BLaER1 (cell line): ENCODE data around the gene OBSCN.

Experiments used
- H3K27ac ChIP-seq: shearing (Covaris generic); formaldehyde crosslinking; 2 replicates; pipeline ENCODE4 v1.8.1; 2022
- H3K27me3 ChIP-seq: shearing (Covaris generic); formaldehyde crosslinking; 2 replicates; pipeline ENCODE4 v1.8.1; 2022
- H3K36me3 ChIP-seq: shearing (Covaris generic); formaldehyde crosslinking; 2 replicates; pipeline ENCODE4 v1.8.1; 2022
- H3K4me1 ChIP-seq: shearing (Covaris generic); formaldehyde crosslinking; 2 replicates; pipeline ENCODE4 v1.8.1; 2022
- H3K4me2 ChIP-seq: shearing (Covaris generic); formaldehyde crosslinking; 2 replicates; pipeline ENCODE4 v1.8.1; 2022
- H3K4me3 ChIP-seq: shearing (Covaris generic); formaldehyde crosslinking; 2 replicates; pipeline ENCODE4 v1.8.1; 2022
- H3K9ac ChIP-seq: shearing (Covaris generic); formaldehyde crosslinking; 2 replicates; pipeline ENCODE4 v1.8.1; 2022
- H3K9me3 ChIP-seq: shearing (Covaris generic); formaldehyde crosslinking; 2 replicates; pipeline ENCODE4 v1.8.1; 2022
- H4K20me1 ChIP-seq: shearing (Covaris generic); formaldehyde crosslinking; 2 replicates; pipeline ENCODE4 v1.8.1; 2022
- Cebpa-rat ChIP-seq: shearing (Covaris generic); IDR thresholded peaks from 2 replicates; pipeline ENCODE4 v1.8.1; 2022

OBSCN gene

DNA sequence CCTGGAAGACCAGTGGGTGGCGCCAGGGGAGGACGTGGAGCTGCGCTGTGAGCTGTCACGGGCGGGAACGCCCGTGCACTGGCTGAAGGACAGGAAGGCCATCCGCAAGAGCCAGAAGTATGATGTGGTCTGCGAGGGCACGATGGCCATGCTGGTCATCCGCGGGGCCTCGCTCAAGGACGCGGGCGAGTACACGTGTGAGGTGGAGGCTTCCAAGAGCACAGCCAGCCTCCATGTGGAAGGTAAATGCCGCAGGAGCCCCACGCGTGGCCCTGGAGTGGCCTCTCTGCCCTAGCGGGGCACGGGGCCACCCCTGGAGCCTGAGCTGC, 75.2 kb downstream of the OBSCN start:
- TF ChIP-seq Cebpa-rat: no peak
- Histone ChIP-seq H3K9me3 (no peaks in the 10 kb centered on the region), H3K36me3 (peaks cover 94% of the 10 kb centered on the region), H3K4me1 (no peaks in the 10 kb centered on the region), H3K4me2 (no peak overlapping the region), H4K20me1 (peaks cover 12% of the 10 kb centered on the region; the same call in 1 of the 2 replicates), H3K4me3 (no peak overlapping the region), H3K27me3 (no peaks in the 10 kb centered on the region), H3K9ac (no peak overlapping the region), H3K27ac (no peak overlapping the region)

DNA sequence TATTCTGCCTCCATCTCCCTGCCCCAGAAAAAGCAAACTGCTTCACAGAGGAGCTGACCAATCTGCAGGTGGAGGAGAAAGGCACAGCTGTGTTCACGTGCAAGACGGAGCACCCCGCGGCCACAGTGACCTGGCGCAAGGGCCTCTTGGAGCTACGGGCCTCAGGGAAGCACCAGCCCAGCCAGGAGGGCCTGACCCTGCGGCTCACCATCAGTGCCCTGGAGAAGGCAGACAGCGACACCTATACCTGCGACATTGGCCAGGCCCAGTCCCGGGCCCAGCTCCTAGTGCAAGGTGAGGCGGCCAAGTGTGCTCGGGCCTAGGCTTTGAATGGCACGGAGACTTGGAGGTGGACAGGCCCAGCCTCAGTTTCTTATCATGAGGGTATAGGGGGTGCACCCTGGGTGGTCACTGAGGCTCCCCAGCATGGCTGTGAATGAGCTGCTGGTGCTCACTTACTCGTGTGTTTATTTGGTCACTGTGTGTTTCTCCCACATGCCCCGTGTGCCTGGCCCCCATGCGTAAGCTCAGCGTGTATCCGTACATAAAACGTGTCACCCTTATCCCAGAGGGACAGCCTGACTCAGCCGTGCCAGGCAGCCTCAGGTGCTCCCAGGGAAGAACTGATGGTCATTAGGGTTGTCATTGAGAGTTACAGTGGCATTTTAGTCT, 75.8 kb downstream of the OBSCN start:
- H3K4me3 ChIP-seq: no peak overlapping the region
- H3K27ac ChIP-seq: no peak overlapping the region
- H3K4me1 ChIP-seq: no peaks in the 10 kb centered on the region
- H4K20me1 ChIP-seq: peaks cover 12% of the 10 kb centered on the region; the same call in 1 of the 2 replicates
- no peak for TF ChIP-seq Cebpa-rat
- H3K4me2 ChIP-seq: no peak overlapping the region
- no peaks in the 10 kb centered on the region for H3K9me3 ChIP-seq
- H3K9ac ChIP-seq: no peak overlapping the region
- H3K36me3 ChIP-seq: peaks cover 97% of the 10 kb centered on the region
- no peaks in the 10 kb centered on the region for H3K27me3 ChIP-seq

GRCh38 chr1:228284148-228284495, 76.3 kb downstream of the OBSCN start:
- H3K9ac ChIP-seq: no peak overlapping the region
- no peak overlapping the region for H3K4me2 ChIP-seq
- H3K9me3 ChIP-seq: no peaks in the 10 kb centered on the region
- H3K27me3 ChIP-seq: no peaks in the 10 kb centered on the region
- no peak overlapping the region for H3K27ac ChIP-seq
- peaks cover 12% of the 10 kb centered on the region; the same call in 1 of the 2 replicates for H4K20me1 ChIP-seq
- no peak for TF ChIP-seq Cebpa-rat
- H3K36me3 ChIP-seq: peaks cover 95% of the 10 kb centered on the region
- no peak overlapping the region for H3K4me3 ChIP-seq
- no peaks in the 10 kb centered on the region for H3K4me1 ChIP-seq

DNA sequence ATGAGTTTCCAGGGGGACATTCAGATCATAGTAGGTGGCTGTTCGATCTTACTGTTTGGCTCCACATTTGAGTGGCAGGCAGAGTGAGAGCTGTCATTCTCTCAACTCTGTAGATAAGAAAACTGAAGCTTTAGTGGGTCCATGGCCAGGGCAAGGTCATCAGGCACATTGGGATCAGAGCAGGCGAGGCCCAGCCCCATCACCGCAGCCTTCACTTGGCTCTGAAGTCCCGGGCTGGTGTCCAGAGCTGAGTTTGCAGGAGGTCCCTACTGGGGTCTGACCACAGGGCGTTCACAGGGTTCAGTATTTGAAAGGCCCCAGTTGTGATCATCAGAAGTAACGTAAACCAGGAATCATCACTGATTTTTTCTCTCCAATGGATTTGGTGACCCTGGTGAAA, 76.7 kb downstream of the OBSCN start:
- Histone ChIP-seq H3K27me3 (no peaks in the 10 kb centered on the region), H3K9me3 (no peaks in the 10 kb centered on the region), H3K27ac (no peak overlapping the region), H3K4me1 (no peaks in the 10 kb centered on the region), H3K4me3 (no peak overlapping the region), H3K9ac (no peak overlapping the region), H3K36me3 (peaks cover 94% of the 10 kb centered on the region), H4K20me1 (peaks cover 12% of the 10 kb centered on the region; the same call in 1 of the 2 replicates), H3K4me2 (no peak overlapping the region)
- TF ChIP-seq Cebpa-rat: no peak

DNA sequence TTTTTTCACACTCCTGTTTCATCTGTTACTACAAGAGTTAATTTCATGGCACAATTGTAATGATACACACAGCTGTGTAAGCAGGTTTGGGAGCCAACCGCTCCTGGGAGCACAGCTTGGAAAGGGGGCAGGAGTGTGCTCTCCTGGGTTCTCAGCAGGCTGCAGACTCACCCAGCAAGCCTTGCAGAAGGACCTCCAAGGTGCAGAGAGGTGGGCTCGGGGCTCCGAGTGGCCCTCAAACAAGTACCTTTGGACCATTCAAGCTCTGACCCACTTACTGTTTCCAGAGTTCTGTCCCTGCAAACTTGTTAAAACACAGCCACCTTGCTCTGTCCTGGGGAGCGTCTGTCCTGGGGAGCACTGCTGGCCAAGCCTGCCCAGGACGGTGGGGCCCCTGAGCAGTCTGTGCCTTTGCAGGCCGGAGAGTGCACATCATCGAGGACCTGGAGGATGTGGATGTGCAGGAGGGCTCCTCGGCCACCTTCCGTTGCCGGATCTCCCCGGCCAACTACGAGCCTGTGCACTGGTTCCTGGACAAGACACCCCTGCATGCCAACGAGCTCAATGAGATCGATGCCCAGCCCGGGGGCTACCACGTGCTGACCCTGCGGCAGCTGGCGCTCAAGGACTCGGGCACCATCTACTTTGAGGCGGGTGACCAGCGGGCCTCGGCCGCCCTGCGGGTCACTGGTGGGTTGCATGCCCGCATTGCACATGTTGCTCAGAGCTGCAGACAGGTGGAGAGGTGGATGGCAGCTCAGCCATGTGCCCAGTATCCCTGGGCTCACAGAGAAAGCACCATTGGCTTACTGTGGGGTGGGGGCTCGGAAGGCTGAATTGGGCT, 78.0 kb downstream of the OBSCN start:
- TF ChIP-seq Cebpa-rat: no peak
- Histone ChIP-seq H3K36me3 (peaks cover 92% of the 10 kb centered on the region), H3K4me3 (no peak overlapping the region)

DNA sequence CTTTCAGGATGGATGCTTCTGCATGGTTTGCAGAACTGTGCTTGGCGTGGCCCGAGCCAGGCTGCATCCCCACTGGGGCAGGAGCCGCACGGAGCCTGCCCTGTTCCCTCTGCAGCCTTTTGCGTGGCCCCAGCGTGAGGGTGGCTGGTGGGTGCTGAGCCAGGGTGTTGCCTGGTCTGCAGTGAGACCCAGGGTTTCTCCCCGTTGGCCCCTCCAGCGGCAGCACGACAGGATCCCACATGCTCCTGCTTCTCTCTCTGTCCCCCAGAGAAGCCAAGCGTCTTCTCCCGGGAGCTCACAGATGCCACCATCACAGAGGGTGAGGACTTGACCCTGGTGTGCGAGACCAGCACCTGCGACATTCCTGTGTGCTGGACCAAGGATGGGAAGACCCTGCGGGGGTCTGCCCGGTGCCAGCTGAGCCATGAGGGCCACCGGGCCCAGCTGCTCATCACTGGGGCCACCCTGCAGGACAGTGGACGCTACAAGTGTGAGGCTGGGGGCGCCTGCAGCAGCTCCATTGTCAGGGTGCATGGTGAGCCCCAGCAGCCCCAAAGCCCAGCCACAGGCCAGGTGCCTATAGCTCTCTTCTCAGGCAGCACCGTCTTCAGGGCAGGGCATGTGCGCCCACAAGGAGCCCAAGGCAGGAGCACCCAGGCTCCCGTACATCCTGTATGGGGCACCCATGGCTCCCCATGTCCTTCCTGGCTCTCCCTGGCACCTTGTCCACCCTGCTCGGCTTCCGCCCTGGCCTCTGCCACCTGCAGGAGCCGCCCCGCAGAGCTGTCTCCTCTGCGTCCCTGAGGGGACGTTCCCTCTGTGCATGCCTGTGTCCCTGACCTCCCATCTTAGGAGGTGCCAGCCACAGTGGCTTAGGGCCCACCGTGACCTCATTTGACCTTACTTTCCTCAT, 78.9 kb downstream of the OBSCN start:
- H4K20me1 ChIP-seq: peaks cover 12% of the 10 kb centered on the region; the same call in 1 of the 2 replicates

More for the DNA sequence above, 78.0 kb downstream of the OBSCN start:
- Histone ChIP-seq H3K27me3 (no peaks in the 10 kb centered on the region), H3K27ac (no peak overlapping the region), H4K20me1 (peaks cover 12% of the 10 kb centered on the region; the same call in 1 of the 2 replicates), H3K9me3 (no peaks in the 10 kb centered on the region), H3K9ac (no peak overlapping the region), H3K4me2 (no peak overlapping the region), H3K4me1 (no peaks in the 10 kb centered on the region)

GRCh38 chr1:228287541-228288425, 79.9 kb downstream of the OBSCN start:
- H3K9me3 ChIP-seq: no peaks in the 10 kb centered on the region
- H3K36me3 ChIP-seq: peaks cover 73% of the 10 kb centered on the region
- no peak overlapping the region for H3K4me3 ChIP-seq
- no peak overlapping the region for H3K27ac ChIP-seq
- H3K4me1 ChIP-seq: no peaks in the 10 kb centered on the region
- H4K20me1 ChIP-seq: peaks cover 12% of the 10 kb centered on the region; the same call in 1 of the 2 replicates
- no peak overlapping the region for H3K9ac ChIP-seq
- no peaks in the 10 kb centered on the region for H3K27me3 ChIP-seq
- TF ChIP-seq Cebpa-rat: no peak
- no peak overlapping the region for H3K4me2 ChIP-seq

More for the DNA sequence above, 78.9 kb downstream of the OBSCN start:
- no peaks in the 10 kb centered on the region for H3K27me3 ChIP-seq
- no peak overlapping the region for H3K4me2 ChIP-seq
- no peak overlapping the region for H3K4me3 ChIP-seq
- no peaks in the 10 kb centered on the region for H3K9me3 ChIP-seq
- no peak for TF ChIP-seq Cebpa-rat
- no peak overlapping the region for H3K27ac ChIP-seq
- peaks cover 83% of the 10 kb centered on the region for H3K36me3 ChIP-seq
- H3K9ac ChIP-seq: no peak overlapping the region
- no peaks in the 10 kb centered on the region for H3K4me1 ChIP-seq

DNA sequence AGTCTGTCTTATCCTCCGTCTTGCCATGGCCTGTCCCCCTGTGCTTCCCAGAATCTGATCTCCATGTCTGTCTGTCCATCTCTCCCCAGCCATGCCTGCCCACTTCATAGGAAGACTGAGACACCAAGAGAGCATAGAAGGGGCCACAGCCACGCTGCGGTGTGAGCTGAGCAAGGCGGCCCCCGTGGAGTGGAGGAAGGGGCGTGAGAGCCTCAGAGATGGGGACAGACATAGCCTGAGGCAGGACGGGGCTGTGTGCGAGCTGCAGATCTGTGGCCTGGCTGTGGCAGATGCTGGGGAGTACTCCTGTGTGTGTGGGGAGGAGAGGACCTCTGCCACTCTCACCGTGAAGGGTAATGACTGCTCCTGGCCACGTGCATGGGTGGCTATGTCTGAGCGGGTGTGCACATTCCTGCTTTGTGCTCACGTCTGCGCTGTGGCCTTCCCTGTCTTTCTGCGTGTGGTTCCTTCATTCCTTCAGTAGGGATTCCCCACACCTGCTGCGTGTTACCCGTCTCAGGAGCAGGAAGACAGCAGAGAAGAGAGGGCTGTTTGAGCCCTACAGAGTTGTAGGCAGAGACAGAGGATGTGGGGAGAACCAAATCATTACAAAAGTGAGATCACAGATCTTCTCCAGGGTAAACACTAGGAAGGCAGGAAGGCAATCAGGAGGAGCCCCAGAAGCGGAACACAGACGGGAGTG, 80.8 kb downstream of the OBSCN start:
- no peaks in the 10 kb centered on the region for H3K4me1 ChIP-seq
- H3K27me3 ChIP-seq: no peaks in the 10 kb centered on the region
- H3K27ac ChIP-seq: no peak overlapping the region
- peaks cover 71% of the 10 kb centered on the region for H3K36me3 ChIP-seq
- H3K4me2 ChIP-seq: no peak overlapping the region
- no peak overlapping the region for H3K9ac ChIP-seq
- no peak overlapping the region for H3K4me3 ChIP-seq
- H3K9me3 ChIP-seq: no peaks in the 10 kb centered on the region
- TF ChIP-seq Cebpa-rat: no peak
- peaks cover 7% of the 10 kb centered on the region; the same call in 1 of the 2 replicates for H4K20me1 ChIP-seq
